HepG2 (cell line): ENCODE data around the gene NECAB2. TPM values are rescaled to one million over a fixed set of nuclear protein-coding genes. Genes with fewer than 3 reads are reported as not detected.

Experiments used
- CHD2 ChIP-seq: IDR thresholded peaks from 2 replicates; pipeline ENCODE4 v1.6.1; 2011; ENCODE audit warnings: low read depth, low read length, improper control_type of control experiment
- ERF ChIP-seq: IDR thresholded peaks from 2 replicates; pipeline ENCODE4 v1.6.1; 2018; ENCODE audit warnings: missing biosample characterization, missing genetic modification reagents
- FOXA3 ChIP-seq: IDR thresholded peaks from 2 replicates; pipeline ENCODE4 v1.6.1; 2016; ENCODE audit warnings: missing genetic modification reagents, missing compliant biosample characterization
- KLF12 ChIP-seq: sonication (generic); formaldehyde crosslinking; IDR thresholded peaks from 2 replicates; pipeline ENCODE4 v1.4.0; 2020; ENCODE audit warnings: missing genetic modification reagents, borderline replicate concordance
- KMT2B ChIP-seq: IDR thresholded peaks from 2 replicates; pipeline ENCODE4 v1.6.1; 2016; ENCODE audit warnings: missing genetic modification reagents, missing compliant biosample characterization
- LCORL ChIP-seq, 2 experiments: fragments of 450-650 bp in 1 of 2; sonication (generic) in 1 of 2; formaldehyde crosslinking in 1 of 2; IDR thresholded peaks; 2 replicates each; pipeline versions ENCODE4 v1.5.0 to v1.6.1; 2017 to 2020; ENCODE audit warnings: antibody characterized with exemption in 1 of 2, missing genetic modification reagents in 1 of 2
- LRRFIP1 ChIP-seq: sonication (generic); formaldehyde crosslinking; conservative IDR thresholded peaks from 2 replicates; pipeline ENCODE4 v1.4.0; 2020; ENCODE audit warnings: missing genetic modification reagents
- ZFY ChIP-seq: sonication (generic); formaldehyde crosslinking; IDR thresholded peaks from 2 replicates; pipeline ENCODE4 v1.4.0; 2020; ENCODE audit warnings: missing genetic modification reagents
- ZHX2 ChIP-seq, 2 experiments: sonication (generic) in 1 of 2; formaldehyde crosslinking in 1 of 2; IDR thresholded peaks; 2 replicates each; pipeline versions ENCODE4 v1.6.1 to v1.9.0; 2014 to 2022; ENCODE audit warnings: antibody characterized with exemption in 1 of 2, borderline replicate concordance in 1 of 2, inconsistent platforms in 1 of 2, low read depth in 1 of 2, missing genetic modification reagents in 1 of 2
- ZNF232 ChIP-seq: sonication (generic); formaldehyde crosslinking; IDR thresholded peaks from 2 replicates; pipeline ENCODE4 v1.4.0; 2020; ENCODE audit warnings: missing genetic modification reagents, borderline replicate concordance
- ZNF576 ChIP-seq: sonication (generic); formaldehyde crosslinking; IDR thresholded peaks from 2 replicates; pipeline ENCODE4 v1.4.0; 2020; ENCODE audit warnings: mild to moderate bottlenecking, missing genetic modification reagents
- ZNF597 ChIP-seq: sonication (generic); formaldehyde crosslinking; IDR thresholded peaks from 2 replicates; pipeline ENCODE4 v1.5.0; 2020; ENCODE audit warnings: missing genetic modification reagents
- ZNF670 ChIP-seq: sonication (generic); formaldehyde crosslinking; IDR thresholded peaks from 2 replicates; pipeline ENCODE4 v1.8.0; 2022; ENCODE audit warnings: mild to moderate bottlenecking, missing genetic modification reagents, borderline replicate concordance
- ZNF839 ChIP-seq: sonication (generic); formaldehyde crosslinking; IDR thresholded peaks from 2 replicates; pipeline ENCODE4 v1.4.0; 2020; ENCODE audit warnings: missing genetic modification reagents, mild to moderate bottlenecking, borderline replicate concordance
- polyA plus RNA-seq, 8 experiments: library from polyadenylated mRNA; depleted of rRNA in 3 of 8; stranded (reverse) in 7 of 8; unstranded in 1 of 8; fragments of >200 nt; fragmentation: Illumina TruSeq in 4 of 8; extraction: Trizol in 4 of 8; gene quantifications; 2 replicates each; pipeline versions ENCODE4 v1.2.1 to v1.2.3, GENCODE V29; 2011 to 2016; ENCODE audit warnings: low read depth in 4 of 8, missing spikeins in 1 of 8, mixed read lengths in 1 of 8; ENCODE audit not compliant: insufficient read depth in 1 of 8
- total RNA-seq, 5 experiments: library from RNA; depleted of rRNA; stranded (reverse); fragments of >200 nt; fragmentation: Illumina TruSeq; extraction: Trizol; gene quantifications; 2 replicates each; pipeline ENCODE4 v1.2.3, GENCODE V29; 2016; ENCODE audit warnings: low read depth in 1 of 5

NECAB2 gene
- total and polyA plus RNA-seq, 2 of the 13 experiments (the other 11 are each of a cell fraction or from before 2014, with no cell fraction given) = 0.21 to 0.49 TPM

- peak; percentile 90 for TF ChIP-seq FOXA3 (CRISPR knock-in tag)
- no peak for TF ChIP-seq LRRFIP1 (CRISPR knock-in tag)
- TF ChIP-seq ZHX2 (IDR thresholded peaks at IDR 0.05; ENCODE audit: low read depth) = no peak
- TF ChIP-seq ZHX2 (CRISPR knock-in tag; IDR thresholded peaks at IDR 0.05; ENCODE audit: borderline replicate concordance) = no peak
- TF ChIP-seq ZNF839 (CRISPR knock-in tag) = peak; percentile 37; the same call in 1 of the 2 replicates
- no peak for TF ChIP-seq ZNF597
- TF ChIP-seq KLF12 (CRISPR knock-in tag) = no peak
- TF ChIP-seq ZNF576 = no peak
- TF ChIP-seq LCORL (IDR thresholded peaks at IDR 0.05) = no peak
- TF ChIP-seq LCORL (CRISPR knock-in tag; IDR thresholded peaks at IDR 0.05) = peak; percentile 71; the same call in 1 of the 2 replicates
- peak; percentile 50; the same call in 1 of the 2 replicates for TF ChIP-seq ERF (CRISPR knock-in tag)
- no peak for TF ChIP-seq CHD2
- TF ChIP-seq ZNF232 = no peak
- TF ChIP-seq ZFY = no peak
- TF ChIP-seq ZNF670 (CRISPR knock-in tag) = no peak
- TF ChIP-seq KMT2B = 0 out of 2 replicates have a peak, but pooled peaks have one; percentile 31
These were observed 18.9 kb upstream of the NECAB2 start (continued) for GRCh38 chr16:83948914-83949723.
